GM12878 (cell line): Measurements from ENCODE around the gene VGLL4.

ENCODE experiments used
- ATF3 ChIP-seq: IDR thresholded peaks from 2 replicates; pipeline ENCODE4 v1.6.1; 2011; ENCODE audit warnings: low read depth, mild to moderate bottlenecking, low read length, moderate library complexity, borderline replicate concordance; ENCODE audit errors: extremely low read depth
- CBX5 ChIP-seq: sonication (generic); IDR thresholded peaks from 2 replicates; pipeline ENCODE4 v1.6.1; 2016; ENCODE audit warnings: low read depth, moderate library complexity, mild to moderate bottlenecking, inconsistent platforms
- CTCF ChIP-seq, 3 experiments: IDR thresholded peaks in 2 of 3; conservative IDR thresholded peaks in 1 of 3; 2 replicates each; pipeline ENCODE4 v1.5.1; 2011; ENCODE audit warnings: low read depth in 3 of 3, low read length in 3 of 3, mild to moderate bottlenecking in 3 of 3, control low read depth in 2 of 3, moderate library complexity in 2 of 3, inconsistent platforms in 1 of 3, mixed read lengths in 1 of 3; ENCODE audit not compliant: control insufficient read depth in 2 of 3, insufficient read depth in 1 of 3; ENCODE audit errors: extremely low read depth in 1 of 3

- TF ChIP-seq ATF3: no peak
- no peak for TF ChIP-seq CBX5
- TF ChIP-seq CTCF (IDR thresholded peaks at IDR 0.05 in 2 of 3, conservative IDR thresholded peaks at IDR 0.05 in 1 of 3; ENCODE audit: control insufficient read depth in 2 of 3, extremely low read depth in 1 of 3, insufficient read depth in 1 of 3, low read depth in 3 of 3, low read length in 3 of 3): no peak
Observed at GRCh38 chr3:11510356-11510755, 133.4 kb downstream of the VGLL4 start.
